Endothelial cell of umbilical vein (primary cell): ENCODE measurements around the gene GPSM1.

Experiments
- EZH2 ChIP-seq: IDR thresholded peaks from 2 replicates; pipeline ENCODE4 v1.6.1; 2012; ENCODE audit warnings: borderline replicate concordance, low read depth, mild to moderate bottlenecking, moderate library complexity, low read length, inconsistent platforms; ENCODE audit not compliant: severe bottlenecking
- FOS ChIP-seq: IDR thresholded peaks from 2 replicates; pipeline ENCODE4 v1.6.1; 2011; ENCODE audit warnings: mild to moderate bottlenecking, low read length, moderate library complexity, borderline replicate concordance; ENCODE audit not compliant: insufficient read depth
- GATA2 ChIP-seq: IDR thresholded peaks from 2 replicates; pipeline ENCODE4 v1.7.0; 2011; ENCODE audit warnings: low read depth, mild to moderate bottlenecking, moderate library complexity, mixed read lengths, low read length; ENCODE audit not compliant: insufficient read length, insufficient read depth
- JUN ChIP-seq: IDR thresholded peaks from 2 replicates; pipeline ENCODE4 v1.6.1; 2011; ENCODE audit warnings: borderline replicate concordance, low read depth; ENCODE audit not compliant: insufficient read length, insufficient read depth
- MYC ChIP-seq: IDR thresholded peaks from one replicate; pipeline ENCODE4 v1.6.1; 2011; ENCODE audit warnings: mild to moderate bottlenecking, low read depth, low read length
- POLR2A ChIP-seq: IDR thresholded peaks from 2 replicates; pipeline ENCODE4 v1.6.1; 2012; ENCODE audit warnings: low read depth, mild to moderate bottlenecking, control low read depth, low read length
- POLR2AphosphoS5 ChIP-seq: IDR thresholded peaks from 2 replicates; pipeline ENCODE4 v1.6.1; 2012; ENCODE audit warnings: low read depth, mild to moderate bottlenecking, control low read depth, low read length, moderate library complexity; ENCODE audit not compliant: insufficient read depth
- TF ChIP-seq, protein P1 (sequence below), 2 donors: IDR thresholded peaks; 1 replicate in 1 of 2; 2 replicates in 1 of 2; pipeline ENCODE4 v1.5.1; 2011; ENCODE audit warnings: low read length in 2 of 2, mild to moderate bottlenecking in 2 of 2, moderate library complexity in 2 of 2, control low read depth in 1 of 2, inconsistent platforms in 1 of 2, low read depth in 1 of 2; ENCODE audit not compliant: insufficient read depth in 1 of 2; ENCODE audit errors: extremely low read depth in 1 of 2
- TF ChIP-seq, protein P2 (sequence below): IDR thresholded peaks from 2 replicates; pipeline ENCODE4 v1.6.1; 2011; ENCODE audit not compliant: insufficient read depth, insufficient read length

DNA sequence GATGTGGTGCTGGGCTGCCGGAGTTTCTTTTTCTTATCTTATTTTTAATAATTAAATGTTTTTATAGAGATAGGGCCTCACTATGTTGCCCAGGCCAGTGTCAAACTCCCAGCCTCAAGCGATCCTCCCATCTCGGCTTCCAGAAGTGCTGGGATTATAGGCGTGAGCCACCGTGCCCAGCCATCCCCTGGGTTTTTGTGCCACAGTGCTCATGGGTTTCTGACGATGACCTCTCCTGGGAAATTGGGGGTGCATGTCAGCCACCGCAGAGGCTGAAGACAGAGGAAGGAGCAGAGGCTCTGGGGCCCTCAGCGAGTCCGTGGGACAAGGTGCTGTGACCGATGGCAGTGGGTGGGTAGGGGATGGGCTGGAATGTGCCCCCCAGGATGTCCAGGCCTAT is 14.4 kb downstream of the GPSM1 start:
- TF ChIP-seq, protein P1, sequence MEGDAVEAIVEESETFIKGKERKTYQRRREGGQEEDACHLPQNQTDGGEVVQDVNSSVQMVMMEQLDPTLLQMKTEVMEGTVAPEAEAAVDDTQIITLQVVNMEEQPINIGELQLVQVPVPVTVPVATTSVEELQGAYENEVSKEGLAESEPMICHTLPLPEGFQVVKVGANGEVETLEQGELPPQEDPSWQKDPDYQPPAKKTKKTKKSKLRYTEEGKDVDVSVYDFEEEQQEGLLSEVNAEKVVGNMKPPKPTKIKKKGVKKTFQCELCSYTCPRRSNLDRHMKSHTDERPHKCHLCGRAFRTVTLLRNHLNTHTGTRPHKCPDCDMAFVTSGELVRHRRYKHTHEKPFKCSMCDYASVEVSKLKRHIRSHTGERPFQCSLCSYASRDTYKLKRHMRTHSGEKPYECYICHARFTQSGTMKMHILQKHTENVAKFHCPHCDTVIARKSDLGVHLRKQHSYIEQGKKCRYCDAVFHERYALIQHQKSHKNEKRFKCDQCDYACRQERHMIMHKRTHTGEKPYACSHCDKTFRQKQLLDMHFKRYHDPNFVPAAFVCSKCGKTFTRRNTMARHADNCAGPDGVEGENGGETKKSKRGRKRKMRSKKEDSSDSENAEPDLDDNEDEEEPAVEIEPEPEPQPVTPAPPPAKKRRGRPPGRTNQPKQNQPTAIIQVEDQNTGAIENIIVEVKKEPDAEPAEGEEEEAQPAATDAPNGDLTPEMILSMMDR (IDR thresholded peaks at IDR 0.05; ENCODE audit: extremely low read depth in 1 of 2, insufficient read depth in 1 of 2, low read depth in 1 of 2, low read length in 2 of 2): no peak
- no peak for TF ChIP-seq EZH2
- TF ChIP-seq JUN: no peak
- TF ChIP-seq POLR2A: no peak
- no peak for TF ChIP-seq POLR2AphosphoS5
- TF ChIP-seq, protein P2, sequence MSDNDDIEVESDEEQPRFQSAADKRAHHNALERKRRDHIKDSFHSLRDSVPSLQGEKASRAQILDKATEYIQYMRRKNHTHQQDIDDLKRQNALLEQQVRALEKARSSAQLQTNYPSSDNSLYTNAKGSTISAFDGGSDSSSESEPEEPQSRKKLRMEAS: no peak
- no peak for TF ChIP-seq GATA2
- TF ChIP-seq MYC: no peak
- TF ChIP-seq FOS: no peak
